ENCODE results near the gene SLC31A2. TPM values are rescaled to one million over a fixed set of nuclear protein-coding genes. Genes with fewer than 3 reads are reported as not detected.
"Not testable (repeated sequence)": the region's sequence is repeated elsewhere in the genome, so short reads cannot be mapped to it uniquely, and the experiment has no call there.

SLC31A2 gene
- total RNA-seq, 2 experiments from 2014 or later: 2.9 to 4.2 TPM

GRCh38 chr9:113139225-113139829, 11.5 kb upstream of the SLC31A2 start:
- no peak for ATAC-seq
- H3K4me3 Mint-ChIP-seq: no peak overlapping the region
- H3K27me3 Mint-ChIP-seq: peaks cover 24% of the 10 kb centered on the region
- no peaks in the 10 kb centered on the region for H3K9me3 Mint-ChIP-seq (ENCODE audit: low read depth)
- no peak overlapping the region for H3K27ac Mint-ChIP-seq
- no peaks in the 10 kb centered on the region for H3K36me3 Mint-ChIP-seq
- H3K4me1 Mint-ChIP-seq: no peaks in the 10 kb centered on the region
- DNase-seq: no peak
- CTCF ChIA-PET: interaction anchor here (1.0 to 1.8 kb wide), 2 partner anchors 11 to 27 kb away, joined by 4 to 5 read pairs; partner anchors contain the start of gene SLC31A2

- no peak for ATAC-seq
- Mint-ChIP-seq H3K4me3 (no peak overlapping the region), H3K27me3 (peaks cover 30% of the 10 kb centered on the region), H3K27ac (no peak overlapping the region), H3K9me3 (ENCODE audit: low read depth) (no peaks in the 10 kb centered on the region), H3K36me3 (no peaks in the 10 kb centered on the region), H3K4me1 (no peaks in the 10 kb centered on the region)
- CTCF ChIA-PET: interaction anchor here (1.0 to 1.8 kb wide), 2 partner anchors 11 to 28 kb away, joined by 4 to 5 read pairs; partner anchors contain the start of gene SLC31A2
- DNase-seq: no peak
Measured at GRCh38 chr9:113139953-113140352, 10.9 kb upstream of the SLC31A2 start.

GRCh38 chr9:113140896-113141295, 9.9 kb upstream of the SLC31A2 start:
- not testable (repeated sequence) for H3K27ac Mint-ChIP-seq; ATAC-seq; H3K9me3 Mint-ChIP-seq (ENCODE audit: low read depth); H3K4me3 Mint-ChIP-seq; H3K4me1 Mint-ChIP-seq; DNase-seq; H3K36me3 Mint-ChIP-seq
- H3K27me3 Mint-ChIP-seq: peaks cover 40% of the 10 kb centered on the region
- CTCF ChIA-PET: interaction anchor here (1.8 kb wide), 1 partner anchor 10 kb away, joined by 5 read pairs; the partner anchor contains the start of gene SLC31A2

GRCh38 chr9:113143432-113144227, 7.2 kb upstream of the SLC31A2 start:
- Mint-ChIP-seq H3K9me3 (ENCODE audit: low read depth) (no peaks in the 10 kb centered on the region), H3K27me3 (peaks cover 41% of the 10 kb centered on the region), H3K4me1 (no peaks in the 10 kb centered on the region), H3K27ac (no peak overlapping the region), H3K36me3 (no peaks in the 10 kb centered on the region), H3K4me3 (no peak overlapping the region)
- ATAC-seq (no peak), DNase-seq (no peak)
- CTCF ChIA-PET: no interaction called here

- CTCF ChIA-PET: no interaction called here
- Mint-ChIP-seq H3K36me3 (no peaks in the 10 kb centered on the region), H3K4me1 (peaks cover 13% of the 10 kb centered on the region), H3K27me3 (peaks cover 27% of the 10 kb centered on the region), H3K27ac (no peak overlapping the region), H3K9me3 (ENCODE audit: low read depth) (no peaks in the 10 kb centered on the region), H3K4me3 (no peak overlapping the region)
- no peak for ATAC-seq
- no peak for DNase-seq
Measured at GRCh38 chr9:113148372-113148705, 2.5 kb upstream of the SLC31A2 start.

GRCh38 chr9:113148781-113149510, 1.9 kb upstream of the SLC31A2 start:
- Mint-ChIP-seq H3K9me3 (ENCODE audit: low read depth) (no peaks in the 10 kb centered on the region), H3K36me3 (no peaks in the 10 kb centered on the region), H3K4me3 (no peak overlapping the region)

GRCh38 chr9:113149561-113149960, 1.2 kb upstream of the SLC31A2 start:
- CTCF ChIA-PET: interaction anchor here (1.3 to 2.0 kb wide), 3 partner anchors 37 to 306 kb away, joined by 3 to 13 read pairs (median 4); partner anchors contain the start of genes CDC26 and PRPF4
- H3K27ac Mint-ChIP-seq: not testable (repeated sequence)

More at GRCh38 chr9:113148781-113149510, 1.9 kb upstream of the SLC31A2 start:
- DNase-seq (no peak), ATAC-seq (no peak)
- CTCF ChIA-PET: interaction anchor here (1.3 kb wide), 1 partner anchor 305 kb away, joined by 3 read pairs; no protein-coding TSS in a partner anchor
- Mint-ChIP-seq H3K4me1 (peaks cover 13% of the 10 kb centered on the region), H3K27ac (no peak overlapping the region), H3K27me3 (peaks cover 22% of the 10 kb centered on the region)

GRCh38 chr9:113151696-113152630, 1.2 kb downstream of the SLC31A2 start:
- ATAC-seq: no peak
- H3K9me3 Mint-ChIP-seq (ENCODE audit: low read depth): no peaks in the 10 kb centered on the region
- H3K27me3 Mint-ChIP-seq: no peaks in the 10 kb centered on the region
- CTCF ChIA-PET: interaction anchor here (1.3 to 2.7 kb wide), 7 partner anchors 11 to 441 kb away, joined by 3 to 13 read pairs (median 5); no protein-coding TSS in a partner anchor
- H3K36me3 Mint-ChIP-seq: no peaks in the 10 kb centered on the region
- DNase-seq: no peak
- peak overlapping the region; percentile 4 for H3K27ac Mint-ChIP-seq
- H3K4me3 Mint-ChIP-seq: peak overlapping the region; percentile 73
- peaks cover 34% of the 10 kb centered on the region for H3K4me1 Mint-ChIP-seq

More at GRCh38 chr9:113149561-113149960, 1.2 kb upstream of the SLC31A2 start:
- H3K4me3 Mint-ChIP-seq; ATAC-seq; H3K36me3 Mint-ChIP-seq; H3K9me3 Mint-ChIP-seq (ENCODE audit: low read depth); DNase-seq: not testable (repeated sequence)
- peaks cover 20% of the 10 kb centered on the region for H3K27me3 Mint-ChIP-seq
- peaks cover 13% of the 10 kb centered on the region for H3K4me1 Mint-ChIP-seq

- DNase-seq (no peak), ATAC-seq (no peak)
- CTCF ChIA-PET: interaction anchor here (1.3 to 2.7 kb wide), 3 partner anchors 21 to 41 kb away, joined by 3 to 7 read pairs (median 7); no protein-coding TSS in a partner anchor
- Mint-ChIP-seq H3K36me3 (no peaks in the 10 kb centered on the region), H3K27ac (peak overlapping the region; percentile 4), H3K4me3 (peak overlapping the region; percentile 18), H3K4me1 (peaks cover 35% of the 10 kb centered on the region), H3K9me3 (ENCODE audit: low read depth) (no peaks in the 10 kb centered on the region), H3K27me3 (no peaks in the 10 kb centered on the region)
Measured at GRCh38 chr9:113152699-113153098, 1.9 kb downstream of the SLC31A2 start.

- H3K36me3 Mint-ChIP-seq: peaks cover 2% of the 10 kb centered on the region
- CTCF ChIA-PET: interaction anchor here (1.3 to 2.5 kb wide), 2 partner anchors 20 to 41 kb away, joined by 3 to 7 read pairs; no protein-coding TSS in a partner anchor
- no peaks in the 10 kb centered on the region for H3K9me3 Mint-ChIP-seq (ENCODE audit: low read depth)
- H3K27me3 Mint-ChIP-seq: no peaks in the 10 kb centered on the region
- no peak for ATAC-seq
- H3K4me3 Mint-ChIP-seq: no peak overlapping the region
- no peak overlapping the region for H3K27ac Mint-ChIP-seq
- DNase-seq: no peak
- H3K4me1 Mint-ChIP-seq: peaks cover 35% of the 10 kb centered on the region
Measured at GRCh38 chr9:113153599-113153998, 2.8 kb downstream of the SLC31A2 start.

GRCh38 chr9:113154471-113154870, 3.7 kb downstream of the SLC31A2 start:
- ATAC-seq: no peak
- CTCF ChIA-PET: interaction anchor here (1.0 to 2.5 kb wide), 3 partner anchors 9 to 43 kb away, joined by 3 to 7 read pairs (median 5); no protein-coding TSS in a partner anchor
- peaks cover 6% of the 10 kb centered on the region for H3K36me3 Mint-ChIP-seq
- no peak for DNase-seq
- no peak overlapping the region for H3K4me3 Mint-ChIP-seq
- no peaks in the 10 kb centered on the region for H3K9me3 Mint-ChIP-seq (ENCODE audit: low read depth)
- peaks cover 35% of the 10 kb centered on the region for H3K4me1 Mint-ChIP-seq
- H3K27ac Mint-ChIP-seq: no peak overlapping the region
- no peaks in the 10 kb centered on the region for H3K27me3 Mint-ChIP-seq

GRCh38 chr9:113154946-113155345, 4.1 kb downstream of the SLC31A2 start:
- H3K4me1 Mint-ChIP-seq: peaks cover 35% of the 10 kb centered on the region
- CTCF ChIA-PET: interaction anchor here (0.8 to 1.7 kb wide), 6 partner anchors 8 to 194 kb away, joined by 3 to 7 read pairs (median 4); partner anchors contain the start of genes BSPRY, CDC26 and PRPF4
- no peak overlapping the region for H3K27ac Mint-ChIP-seq
- ATAC-seq (no peak), DNase-seq (no peak)
- peaks cover 6% of the 10 kb centered on the region for H3K36me3 Mint-ChIP-seq
- H3K9me3 Mint-ChIP-seq (ENCODE audit: low read depth): no peaks in the 10 kb centered on the region
- no peak overlapping the region for H3K4me3 Mint-ChIP-seq
- no peaks in the 10 kb centered on the region for H3K27me3 Mint-ChIP-seq
